Measurements from ENCODE around the gene CDIPT.

DNA sequence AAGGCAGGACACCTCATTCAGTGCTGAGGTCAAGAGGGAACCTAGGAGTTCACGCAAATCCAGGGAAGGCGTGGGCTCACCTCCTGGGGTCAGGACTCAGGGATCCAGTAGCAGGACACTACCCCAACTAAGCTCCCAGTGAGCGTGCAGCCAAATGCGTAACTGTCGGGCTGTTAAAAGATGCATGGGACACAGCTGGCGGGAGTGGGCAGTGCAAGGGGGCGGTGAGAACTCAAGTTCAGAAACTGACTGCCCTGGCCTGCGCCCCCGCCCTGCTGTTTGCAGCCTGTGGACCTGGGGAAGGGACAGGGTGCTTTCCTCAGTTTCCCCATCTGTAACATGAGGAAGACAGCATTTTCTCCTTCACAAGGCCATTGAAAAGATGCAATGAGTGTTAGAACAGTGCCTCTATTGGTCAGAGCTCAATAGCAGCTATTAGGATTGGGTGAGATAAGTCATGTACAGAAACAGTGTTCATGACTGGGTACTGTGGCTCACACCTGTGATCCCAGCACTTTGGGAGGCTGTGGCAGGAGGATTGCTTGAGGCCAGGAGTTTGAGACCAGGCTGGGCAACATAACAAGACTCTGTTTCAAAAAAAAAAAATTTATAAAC, 20.2 kb downstream of the CDIPT start:
- TF ChIP-seq, protein P1, sequence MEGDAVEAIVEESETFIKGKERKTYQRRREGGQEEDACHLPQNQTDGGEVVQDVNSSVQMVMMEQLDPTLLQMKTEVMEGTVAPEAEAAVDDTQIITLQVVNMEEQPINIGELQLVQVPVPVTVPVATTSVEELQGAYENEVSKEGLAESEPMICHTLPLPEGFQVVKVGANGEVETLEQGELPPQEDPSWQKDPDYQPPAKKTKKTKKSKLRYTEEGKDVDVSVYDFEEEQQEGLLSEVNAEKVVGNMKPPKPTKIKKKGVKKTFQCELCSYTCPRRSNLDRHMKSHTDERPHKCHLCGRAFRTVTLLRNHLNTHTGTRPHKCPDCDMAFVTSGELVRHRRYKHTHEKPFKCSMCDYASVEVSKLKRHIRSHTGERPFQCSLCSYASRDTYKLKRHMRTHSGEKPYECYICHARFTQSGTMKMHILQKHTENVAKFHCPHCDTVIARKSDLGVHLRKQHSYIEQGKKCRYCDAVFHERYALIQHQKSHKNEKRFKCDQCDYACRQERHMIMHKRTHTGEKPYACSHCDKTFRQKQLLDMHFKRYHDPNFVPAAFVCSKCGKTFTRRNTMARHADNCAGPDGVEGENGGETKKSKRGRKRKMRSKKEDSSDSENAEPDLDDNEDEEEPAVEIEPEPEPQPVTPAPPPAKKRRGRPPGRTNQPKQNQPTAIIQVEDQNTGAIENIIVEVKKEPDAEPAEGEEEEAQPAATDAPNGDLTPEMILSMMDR (IDR thresholded peaks at IDR 0.05): no peak
- no peak for TF ChIP-seq POLR2A (IDR thresholded peaks at IDR 0.05)
